HG02678 (cell line): ENCODE results near the gene SCAF11.

Source experiments
- ATAC-seq: cut with Tn5 transposase; IDR thresholded peaks from one replicate; pipeline ENCODE4 v1.9.1; 2021; ENCODE audit warnings: mild to moderate bottlenecking, moderate library complexity; ENCODE audit not compliant: unreplicated experiment

Gene SCAF11

DNA sequence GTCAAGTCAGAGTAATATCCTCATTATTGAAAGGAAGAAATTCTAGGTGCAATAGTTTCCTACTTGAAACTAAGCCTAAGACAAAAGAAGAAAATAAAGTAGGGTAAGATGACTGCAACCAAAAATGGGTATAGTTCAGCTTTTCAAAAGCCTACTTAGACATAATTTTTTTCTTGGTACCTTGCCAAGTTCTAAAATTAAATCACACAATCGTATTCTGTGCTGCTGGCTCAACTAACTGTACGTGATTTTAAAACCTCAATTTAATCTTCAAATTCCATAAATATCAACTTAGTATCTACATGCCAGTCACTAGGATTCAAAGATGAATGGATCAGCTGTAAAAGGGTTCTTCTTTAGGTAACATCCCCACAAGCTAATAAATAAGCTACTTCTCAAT, 56.9 kb downstream of the SCAF11 start:
- no peak for ATAC-seq

DNA sequence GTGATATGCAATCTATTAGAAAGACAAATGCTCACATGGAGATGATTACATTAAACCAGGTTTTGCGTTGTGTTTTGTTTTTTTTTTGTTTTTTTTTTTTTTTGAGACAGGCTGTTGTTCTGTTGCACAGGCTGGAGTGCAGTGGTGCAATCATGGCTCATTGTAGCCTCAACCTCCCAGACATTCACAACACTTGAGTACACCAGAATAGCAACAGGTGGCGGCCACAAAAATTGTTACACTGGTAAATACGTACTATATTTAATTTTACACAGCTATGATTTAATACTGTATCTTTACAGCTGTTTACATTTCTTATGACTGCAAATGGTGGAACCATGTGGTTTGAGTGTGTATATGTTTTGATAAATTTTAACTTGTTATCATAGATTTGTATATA, 60.0 kb downstream of the SCAF11 start:
- no peak for ATAC-seq

DNA sequence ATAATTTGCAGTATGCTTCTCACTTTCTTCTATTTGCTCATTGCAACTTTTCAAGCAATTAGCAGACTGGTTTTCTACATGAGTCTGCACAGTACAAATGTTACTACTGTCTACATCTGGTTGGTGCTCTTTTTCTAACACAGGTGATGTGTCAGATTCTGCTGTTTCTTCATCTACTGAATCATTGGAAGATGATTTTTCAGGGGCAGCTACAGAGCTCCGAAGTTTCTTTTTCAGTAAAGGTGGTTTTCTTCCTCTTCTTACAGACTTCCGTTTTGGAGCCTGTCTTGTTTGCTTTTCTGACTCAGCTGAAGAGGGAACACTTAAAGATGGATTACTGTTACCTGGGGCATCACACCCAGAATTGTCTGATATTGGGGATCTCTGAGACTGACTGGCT, 62.1 kb downstream of the SCAF11 start:
- ATAC-seq, result no peak

DNA sequence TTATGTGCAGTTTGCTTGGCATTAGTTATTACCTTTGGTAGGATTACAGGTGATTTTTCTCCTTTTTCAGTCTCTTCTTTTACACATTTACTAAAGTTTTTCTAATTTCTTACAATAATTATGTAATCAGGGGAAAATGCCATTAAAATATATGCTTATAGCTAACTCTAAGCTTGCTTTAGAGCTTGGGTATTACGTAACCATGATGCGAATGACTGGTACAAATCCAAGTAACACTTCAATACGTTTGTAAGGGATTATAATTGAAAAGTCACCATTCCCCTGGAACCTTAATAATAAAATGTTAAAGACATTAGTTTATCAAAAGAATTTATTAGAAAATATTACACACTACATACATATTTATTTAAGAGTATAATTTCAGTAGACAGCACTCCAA, 71.6 kb downstream of the SCAF11 start:
- ATAC-seq, result no peak

DNA sequence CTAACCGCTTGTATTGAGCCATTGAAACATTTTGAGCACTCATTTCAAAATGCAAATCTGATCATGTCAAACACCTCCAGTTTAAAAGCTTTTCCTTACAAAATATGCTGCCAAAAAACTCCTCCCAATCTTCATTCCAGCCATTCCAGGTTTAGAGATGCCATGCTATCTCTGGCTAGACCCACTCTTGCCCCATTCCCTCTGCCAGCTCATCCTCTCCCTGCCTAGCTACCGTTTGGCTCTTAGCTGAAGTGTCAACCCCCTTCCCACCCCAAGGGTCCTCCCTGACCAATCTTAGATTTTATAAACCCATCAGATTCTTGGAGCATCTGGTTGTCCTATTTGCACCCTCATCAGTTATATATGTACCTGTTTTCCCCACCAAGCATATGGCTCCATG, 75.0 kb downstream of the SCAF11 start:
- no peak for ATAC-seq

DNA sequence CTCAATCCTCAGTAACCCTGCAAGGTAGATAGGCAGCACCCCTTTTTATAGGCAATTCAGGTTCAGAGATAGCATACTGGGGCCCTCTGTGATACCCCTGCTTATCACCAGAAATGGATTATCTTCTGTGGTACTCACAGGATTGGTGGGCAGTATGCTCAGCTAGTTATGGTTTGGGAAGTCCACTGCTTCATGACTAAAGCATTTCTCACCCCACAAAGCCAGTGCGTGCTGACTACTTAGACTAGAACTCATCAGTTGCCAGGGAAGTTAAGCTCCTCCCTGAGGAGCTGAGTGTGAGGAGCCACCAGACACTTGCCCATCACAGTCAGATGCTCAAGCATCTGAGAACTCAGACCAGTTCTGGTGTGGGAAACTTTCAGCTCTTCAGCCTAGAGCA, 76.3 kb downstream of the SCAF11 start:
- no peak for ATAC-seq

DNA sequence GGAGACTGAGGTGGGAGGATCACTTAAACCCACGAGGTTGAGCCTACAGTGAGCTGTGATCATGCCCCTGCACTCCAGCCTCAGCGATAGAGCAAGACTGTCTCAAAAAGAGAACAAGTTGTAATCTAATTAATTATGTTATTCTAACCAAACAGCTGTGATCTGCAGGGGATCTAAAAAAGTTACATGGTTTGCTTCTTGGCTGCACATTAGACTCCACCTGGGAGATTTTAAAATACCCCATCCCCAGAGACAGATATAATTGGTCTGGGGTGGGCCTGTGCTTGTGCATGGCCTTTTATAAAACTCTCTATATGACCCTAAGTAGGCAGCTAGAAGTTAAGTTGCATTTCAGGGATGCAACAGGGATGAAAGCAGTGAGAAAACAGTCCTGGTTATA, 76.7 kb downstream of the SCAF11 start:
- ATAC-seq, result no peak

DNA sequence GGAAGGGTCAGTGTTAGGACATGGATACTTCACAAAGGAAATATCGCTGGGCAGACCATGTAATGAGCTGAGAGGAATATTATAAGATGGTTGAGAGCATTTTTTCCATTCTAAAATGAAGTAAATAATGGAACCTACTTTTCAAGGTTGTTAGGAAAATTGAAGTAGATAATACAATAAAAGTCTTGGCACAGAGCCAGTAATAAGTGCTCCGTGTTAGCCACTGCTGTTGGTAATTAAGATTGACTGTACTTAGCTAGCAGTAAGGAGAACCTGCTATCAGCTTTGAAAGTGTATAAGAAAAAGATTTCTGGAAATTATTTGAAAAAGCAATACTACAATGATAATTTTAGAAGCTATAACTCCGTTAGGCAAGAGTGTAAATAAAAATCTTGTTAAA, 77.6 kb downstream of the SCAF11 start:
- ATAC-seq, result no peak

DNA sequence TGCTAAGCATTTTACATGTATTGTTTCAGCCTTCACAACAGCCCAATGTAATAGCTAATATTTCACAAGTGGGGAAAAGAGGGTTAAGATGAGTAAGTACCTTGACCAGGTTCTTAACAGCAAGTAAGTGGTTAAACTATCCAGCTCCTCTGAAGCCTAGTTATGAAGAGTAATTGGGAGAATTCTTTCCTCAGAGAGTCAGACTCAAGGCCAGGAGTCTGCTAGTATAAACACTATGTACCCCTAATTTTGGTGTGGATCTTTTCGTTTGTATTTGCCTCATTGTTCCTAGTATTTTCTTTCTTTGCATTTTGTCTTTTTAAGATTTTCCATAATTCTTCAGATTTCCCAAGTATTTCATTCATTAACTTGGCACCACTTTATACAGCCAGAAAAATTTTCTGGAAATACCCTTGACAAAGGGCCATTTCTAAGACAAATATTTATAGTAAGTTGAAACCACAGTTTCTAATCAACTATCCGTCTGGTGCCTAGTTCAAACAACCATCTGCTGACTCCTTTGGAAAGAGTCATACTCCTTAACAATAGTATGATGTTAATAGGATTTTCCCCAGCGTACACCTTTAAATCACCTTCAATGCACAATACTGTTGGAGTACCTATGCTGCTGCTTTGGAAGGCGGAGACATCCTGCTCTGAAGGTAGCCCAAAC, 81.2 kb downstream of the SCAF11 start:
- no peak for ATAC-seq

DNA sequence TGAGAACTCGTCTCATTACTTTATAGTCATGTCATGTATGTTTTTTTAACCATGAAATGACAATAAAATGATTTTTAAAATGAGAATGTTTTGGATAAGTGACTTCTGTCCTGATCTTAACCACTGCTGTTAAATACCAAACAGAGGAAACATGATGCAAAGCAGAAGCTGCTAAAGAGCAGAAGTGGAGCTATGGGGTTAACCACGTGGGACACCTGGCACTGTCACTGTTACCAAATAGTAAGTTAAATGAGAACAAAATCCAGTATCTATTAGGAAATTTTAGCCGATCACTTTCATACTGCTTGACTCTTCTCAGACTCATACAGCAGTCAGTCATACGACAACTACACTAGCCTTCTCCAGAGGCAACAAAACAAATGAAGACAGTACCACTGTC, 82.4 kb downstream of the SCAF11 start:
- ATAC-seq, result peak; percentile 88

DNA sequence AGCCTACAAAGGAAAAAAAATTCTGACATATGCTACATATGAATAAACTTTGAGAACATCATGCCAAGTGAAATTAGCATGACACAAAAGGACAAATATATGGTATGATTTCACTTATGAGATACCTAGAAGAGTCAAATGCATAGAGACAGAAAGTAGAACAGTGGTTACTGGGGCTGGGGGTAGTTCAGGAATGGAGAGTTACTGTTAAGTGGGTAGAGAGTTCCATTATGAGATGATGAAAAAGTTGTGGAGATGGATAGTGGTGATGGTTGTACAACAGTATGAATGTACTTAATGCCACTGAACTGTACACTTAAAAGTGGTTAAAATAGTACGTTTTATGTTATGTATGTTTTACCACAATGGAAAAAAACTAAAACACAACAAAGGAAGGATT, 92.3 kb downstream of the SCAF11 start:
- ATAC-seq, result no peak

DNA sequence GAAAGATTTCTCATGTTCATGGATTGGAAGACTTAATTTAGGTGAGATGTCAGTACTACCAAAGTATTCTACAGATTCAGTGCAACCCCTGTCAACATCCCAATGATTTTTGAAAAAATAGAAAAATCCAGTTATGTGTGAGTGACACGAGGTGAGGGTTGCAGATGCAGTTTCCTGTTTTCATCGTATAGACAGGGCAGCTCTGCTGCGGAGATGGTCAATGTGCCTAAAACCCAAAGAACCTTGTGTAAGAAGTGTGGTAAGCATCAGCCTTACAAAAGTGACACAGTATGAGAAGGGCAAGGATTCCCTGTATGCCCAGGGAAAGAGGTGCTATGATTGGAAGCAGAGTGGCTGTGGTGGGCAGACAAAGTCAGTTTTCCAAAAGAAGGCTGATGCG, 94.4 kb downstream of the SCAF11 start:
- ATAC-seq, result no peak

DNA sequence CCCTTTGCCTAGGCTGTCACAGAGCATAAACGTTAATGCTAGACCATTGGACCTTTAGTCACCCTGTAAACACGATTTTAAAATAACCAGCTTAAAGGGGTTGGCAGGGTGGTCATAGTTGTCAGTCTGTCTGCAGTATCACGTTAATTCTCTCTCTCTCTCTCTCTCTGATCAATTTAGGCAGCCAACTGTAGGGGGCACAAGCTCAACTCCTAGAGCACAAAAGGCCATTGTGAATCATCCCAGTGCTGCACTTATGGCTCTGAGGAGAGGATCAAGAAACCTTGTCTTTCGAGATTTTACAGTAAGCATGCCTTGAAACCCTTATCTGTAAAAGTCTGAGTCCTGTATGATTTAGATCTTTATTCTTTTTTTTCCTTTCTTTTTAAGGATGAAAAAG, 97.1 kb downstream of the SCAF11 start:
- no peak for ATAC-seq

DNA sequence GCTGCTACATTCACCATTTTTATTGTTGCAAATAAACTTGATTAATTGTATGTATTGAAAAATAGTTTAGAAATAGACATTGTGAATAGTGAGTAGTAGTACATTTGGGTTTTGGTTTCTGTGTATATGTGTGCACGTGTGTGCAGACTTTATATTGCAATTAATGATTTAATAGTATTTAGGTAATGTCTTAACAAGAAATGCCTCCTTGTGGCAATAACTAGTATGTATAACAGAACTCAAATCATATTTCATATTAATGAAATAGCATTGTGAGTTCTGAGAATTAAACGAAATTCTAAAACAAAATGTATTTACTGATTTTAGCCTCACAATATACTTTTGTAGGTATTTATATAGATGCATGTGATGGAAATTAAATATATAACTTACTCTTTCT, 100.1 kb downstream of the SCAF11 start:
- ATAC-seq, result no peak

DNA sequence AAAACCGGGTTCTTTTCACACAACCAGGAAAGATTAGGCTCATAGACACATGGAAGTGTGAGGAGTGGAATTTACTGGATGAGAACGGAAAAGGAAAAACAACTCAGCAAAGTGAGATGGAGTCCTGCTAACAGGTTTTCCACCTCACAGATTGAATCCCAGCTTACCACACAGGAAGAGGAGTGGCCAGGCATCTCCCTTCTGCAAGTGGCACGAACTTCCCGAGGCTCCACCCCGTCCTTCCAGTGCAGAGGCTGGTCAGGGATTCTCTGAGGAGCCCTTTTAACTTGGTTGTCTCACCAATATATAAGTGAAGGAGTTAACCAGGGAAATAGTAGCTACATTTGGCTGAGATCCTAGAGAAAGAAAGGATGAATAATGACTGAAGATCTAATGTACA, 102.8 kb downstream of the SCAF11 start:
- ATAC-seq, result no peak

DNA sequence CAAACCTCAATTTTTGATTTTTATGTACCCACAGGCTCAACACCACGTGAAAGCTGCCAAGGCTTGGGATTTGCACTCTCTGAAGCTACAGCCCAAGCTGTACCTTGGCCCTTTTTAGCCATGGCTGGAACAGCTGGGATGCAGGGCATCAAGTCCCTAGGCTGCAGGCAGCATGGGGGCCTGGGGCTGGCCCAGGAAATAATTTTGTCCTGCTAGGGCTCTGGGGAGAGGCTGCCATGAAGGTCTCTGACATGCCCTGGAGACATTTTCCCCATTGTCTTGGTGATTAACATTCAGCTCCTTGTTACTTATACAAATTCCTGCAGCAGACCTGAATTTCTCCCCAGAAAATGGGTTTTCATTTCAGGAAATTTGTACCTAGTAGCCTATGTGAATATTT, 103.7 kb downstream of the SCAF11 start:
- ATAC-seq, result no peak

DNA sequence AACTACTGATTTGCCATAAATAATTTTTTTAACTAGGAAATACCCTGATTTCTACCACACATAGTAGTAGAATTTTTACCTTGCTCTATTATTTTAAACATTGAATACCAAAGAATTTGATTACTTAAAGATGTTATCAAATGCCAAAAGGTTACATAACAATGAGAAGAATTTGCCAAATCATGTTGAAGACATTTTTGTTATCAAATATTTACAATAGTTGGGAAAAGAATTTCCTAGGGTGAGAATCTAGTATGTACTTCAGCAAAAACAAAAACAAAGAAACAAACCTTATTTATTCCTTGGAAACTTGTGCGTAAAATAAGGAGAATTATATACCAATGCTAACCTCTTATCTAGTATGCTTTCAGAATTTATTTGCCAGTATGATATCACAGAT, 107.2 kb downstream of the SCAF11 start:
- ATAC-seq, result no peak

DNA sequence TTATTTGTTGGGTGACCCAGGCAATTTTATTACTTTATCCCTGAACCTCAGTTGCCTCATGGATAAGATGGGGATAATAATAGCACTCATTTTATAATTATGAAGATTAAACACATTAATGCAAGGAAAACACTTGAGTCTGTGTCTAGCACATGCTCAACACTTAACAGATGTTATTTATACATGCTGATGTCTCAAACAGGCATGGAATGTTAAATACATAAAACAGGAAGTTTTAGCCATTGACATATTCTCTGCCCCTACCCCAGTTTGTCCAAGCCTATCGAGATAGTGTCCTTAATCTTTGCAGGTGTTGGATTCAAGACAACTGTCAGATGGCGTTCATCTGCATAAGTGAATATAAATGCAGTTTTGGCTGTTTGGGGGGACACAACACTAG, 109.8 kb downstream of the SCAF11 start:
- no peak for ATAC-seq

DNA sequence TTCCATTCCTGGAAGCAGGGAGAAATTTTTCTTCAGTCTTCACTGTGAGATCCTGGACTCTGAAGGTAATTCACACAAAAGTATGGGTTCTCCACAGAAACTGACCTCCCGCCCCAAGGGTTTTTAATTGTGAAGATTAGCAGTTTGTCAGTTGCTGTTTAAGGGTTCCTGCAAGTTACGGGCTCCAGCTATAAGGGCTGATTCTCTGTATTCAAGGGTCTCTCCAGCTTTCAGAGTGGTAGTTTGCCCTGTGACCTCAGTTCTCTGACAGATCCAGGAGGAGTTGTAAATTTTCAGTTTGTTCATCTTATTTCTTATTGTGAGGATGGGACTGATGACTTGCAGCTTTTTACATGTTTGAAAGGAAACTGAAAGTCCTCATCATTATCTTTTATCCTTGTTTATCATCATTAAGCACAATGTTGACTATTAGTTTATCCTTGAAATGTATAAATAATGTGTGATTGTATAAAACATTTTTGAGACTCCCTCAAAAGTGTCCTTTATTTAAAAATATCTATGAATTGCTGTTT, 110.9 kb downstream of the SCAF11 start:
- ATAC-seq, result no peak

DNA sequence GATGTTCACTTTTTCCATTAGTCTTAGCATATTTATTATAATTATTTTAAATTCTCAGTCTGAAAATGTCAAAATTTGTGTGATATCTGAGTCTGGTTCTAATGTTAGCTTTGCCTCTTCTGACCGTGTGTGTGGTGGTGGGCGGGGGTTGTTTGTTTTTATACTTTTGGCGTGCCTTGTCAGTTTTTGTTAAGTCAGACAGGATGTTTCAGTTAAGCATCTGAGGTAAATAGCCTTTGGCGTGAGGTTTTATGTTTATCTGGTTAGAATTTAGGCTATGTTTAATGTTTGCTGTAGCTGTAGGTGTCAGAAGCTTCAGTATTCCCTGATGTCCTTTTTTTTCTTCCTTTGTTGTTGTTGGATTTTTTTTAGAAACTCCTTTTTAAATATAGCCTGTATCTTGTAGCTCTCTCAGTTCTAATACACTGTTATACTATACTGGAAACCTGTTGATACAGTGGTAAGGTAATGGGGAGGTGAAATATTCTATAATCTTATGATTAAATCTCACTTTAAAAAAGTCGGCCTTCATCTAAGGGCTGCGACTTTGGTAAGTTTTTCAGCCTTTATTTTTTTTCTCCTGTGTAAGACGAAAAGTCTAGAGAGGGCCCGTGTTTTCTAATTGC, 111.6 kb downstream of the SCAF11 start:
- no peak for ATAC-seq

DNA sequence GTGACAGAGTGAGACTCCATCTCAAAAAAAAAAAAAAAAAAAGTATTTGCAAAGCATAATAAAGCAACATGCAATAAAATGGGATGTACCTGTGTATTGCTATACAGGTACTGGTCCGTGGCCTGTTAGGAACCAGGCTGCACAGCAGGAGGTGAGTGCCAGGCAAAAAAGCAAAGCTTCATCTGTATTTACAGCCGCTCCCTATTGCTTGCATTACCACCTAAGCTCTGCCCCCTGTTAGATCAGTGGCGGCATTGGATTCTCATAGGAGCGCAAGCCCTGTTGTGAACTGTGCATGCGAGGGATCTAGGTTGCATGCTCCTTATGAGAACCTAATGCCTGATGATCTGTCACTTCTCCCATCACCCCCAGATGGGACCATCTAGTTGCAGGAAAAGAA, 113.3 kb downstream of the SCAF11 start:
- ATAC-seq, result no peak

DNA sequence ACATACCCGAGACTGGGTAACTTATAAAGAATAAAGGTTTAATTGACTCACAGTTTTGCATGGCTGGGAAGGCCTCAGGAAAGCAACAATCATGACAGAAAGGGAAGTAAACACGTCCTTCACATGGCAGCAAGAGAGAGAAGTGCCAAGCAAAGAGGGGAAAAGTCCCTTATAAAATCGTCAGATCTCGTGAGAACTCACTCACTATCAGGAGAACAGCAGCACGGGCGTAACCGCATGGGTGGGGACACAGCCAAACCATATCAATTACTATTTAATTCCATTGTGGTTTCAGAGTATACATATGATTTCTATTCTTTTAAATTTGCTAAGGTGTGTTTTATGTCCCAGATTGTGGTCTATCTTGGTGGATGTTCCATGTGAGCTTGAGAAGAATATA, 117.9 kb downstream of the SCAF11 start:
- no peak for ATAC-seq
